Germinal center (tissue), 1 donor: ENCODE data around the gene CCDC85C.

Experiments
- DNase-seq: peaks from one replicate; pipeline ENCODE4 v3.0.0; 2012; ENCODE audit warnings: mixed read lengths, low spot score

The CCDC85C gene

GRCh38 chr14:99539491-99539890, 64.5 kb downstream of the CCDC85C start:
- no peak for DNase-seq

- no peak for DNase-seq
Measured at GRCh38 chr14:99538733-99539132, 65.3 kb downstream of the CCDC85C start.

- no peak for DNase-seq
Measured at GRCh38 chr14:99538275-99538674, 65.7 kb downstream of the CCDC85C start.

- no peak for DNase-seq
Measured at GRCh38 chr14:99537399-99537798, 66.6 kb downstream of the CCDC85C start.

- no peak for DNase-seq
Measured at GRCh38 chr14:99535908-99536778, 67.9 kb downstream of the CCDC85C start.

- DNase-seq = no peak
Measured at GRCh38 chr14:99535448-99535847, 68.6 kb downstream of the CCDC85C start.

- DNase-seq = no peak
Measured at GRCh38 chr14:99534863-99535262, 69.1 kb downstream of the CCDC85C start.

- DNase-seq = no peak
Measured at GRCh38 chr14:99534333-99534732, 69.7 kb downstream of the CCDC85C start.

- no peak for DNase-seq
Measured at GRCh38 chr14:99532310-99532709, 71.7 kb downstream of the CCDC85C start.

GRCh38 chr14:99531251-99532096, 72.5 kb downstream of the CCDC85C start:
- no peak for DNase-seq

GRCh38 chr14:99530407-99531155, 73.4 kb downstream of the CCDC85C start:
- DNase-seq = no peak

- DNase-seq = no peak
Measured at GRCh38 chr14:99529899-99530298, 74.1 kb downstream of the CCDC85C start.

GRCh38 chr14:99527427-99528076, 76.5 kb downstream of the CCDC85C start:
- DNase-seq = no peak

GRCh38 chr14:99527026-99527425, 77.0 kb downstream of the CCDC85C start:
- DNase-seq = no peak

GRCh38 chr14:99525699-99526080, 78.3 kb downstream of the CCDC85C start:
- no peak for DNase-seq

- DNase-seq = no peak
Measured at GRCh38 chr14:99524804-99525698, 79.0 kb downstream of the CCDC85C start.

GRCh38 chr14:99524091-99524661, 79.8 kb downstream of the CCDC85C start:
- DNase-seq = no peak

GRCh38 chr14:99523704-99524055, 80.3 kb downstream of the CCDC85C start:
- DNase-seq = no peak

- DNase-seq = no peak
Measured at GRCh38 chr14:99522934-99523703, 80.9 kb downstream of the CCDC85C start.

GRCh38 chr14:99522457-99522891, 81.5 kb downstream of the CCDC85C start:
- no peak for DNase-seq
